ENCODE measurements around the gene STAT5B.

DNA sequence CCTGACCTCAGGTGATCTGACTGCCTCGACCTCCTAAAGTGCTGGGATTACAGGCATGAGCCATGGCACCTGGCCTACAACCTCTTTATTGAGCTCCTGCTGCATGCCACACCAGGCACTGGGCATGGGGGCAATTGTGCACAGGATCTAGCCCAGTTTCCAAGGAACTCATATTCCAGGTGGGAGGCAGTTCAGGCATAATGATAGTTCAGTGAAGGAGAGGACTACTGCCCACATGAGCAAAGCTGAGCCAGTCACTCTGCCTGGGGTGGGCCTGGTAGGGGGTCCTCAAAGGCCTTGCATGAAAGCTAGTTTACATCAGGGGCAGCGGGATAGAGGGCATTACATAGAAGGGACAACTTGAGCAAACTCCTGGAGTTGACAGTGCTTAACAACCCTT lies 88.4 kb downstream of the STAT5B start:
- no peak for TF ChIP-seq POLR2AphosphoS5 (IDR thresholded peaks at IDR 0.05)
- TF ChIP-seq, protein P1, sequence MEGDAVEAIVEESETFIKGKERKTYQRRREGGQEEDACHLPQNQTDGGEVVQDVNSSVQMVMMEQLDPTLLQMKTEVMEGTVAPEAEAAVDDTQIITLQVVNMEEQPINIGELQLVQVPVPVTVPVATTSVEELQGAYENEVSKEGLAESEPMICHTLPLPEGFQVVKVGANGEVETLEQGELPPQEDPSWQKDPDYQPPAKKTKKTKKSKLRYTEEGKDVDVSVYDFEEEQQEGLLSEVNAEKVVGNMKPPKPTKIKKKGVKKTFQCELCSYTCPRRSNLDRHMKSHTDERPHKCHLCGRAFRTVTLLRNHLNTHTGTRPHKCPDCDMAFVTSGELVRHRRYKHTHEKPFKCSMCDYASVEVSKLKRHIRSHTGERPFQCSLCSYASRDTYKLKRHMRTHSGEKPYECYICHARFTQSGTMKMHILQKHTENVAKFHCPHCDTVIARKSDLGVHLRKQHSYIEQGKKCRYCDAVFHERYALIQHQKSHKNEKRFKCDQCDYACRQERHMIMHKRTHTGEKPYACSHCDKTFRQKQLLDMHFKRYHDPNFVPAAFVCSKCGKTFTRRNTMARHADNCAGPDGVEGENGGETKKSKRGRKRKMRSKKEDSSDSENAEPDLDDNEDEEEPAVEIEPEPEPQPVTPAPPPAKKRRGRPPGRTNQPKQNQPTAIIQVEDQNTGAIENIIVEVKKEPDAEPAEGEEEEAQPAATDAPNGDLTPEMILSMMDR (IDR thresholded peaks at IDR 0.05), result no peak

All from suprapubic skin (tissue), 3 donors.